Astrocyte of the spinal cord (primary cell): Measurements from ENCODE around the gene FZD7.

Experiments used
- DNase-seq: peaks from one replicate; pipeline ENCODE4 v3.0.0; 2011; ENCODE audit warnings: low read depth, low spot score
- H3K4me3 ChIP-seq: 2 replicates; pipeline ENCODE4 v1.5.1; 2011; ENCODE audit warnings: low read depth, mild to moderate bottlenecking, low read length, moderate library complexity
- CTCF ChIP-seq: IDR thresholded peaks from 2 replicates; pipeline ENCODE4 v1.5.1; 2012; ENCODE audit warnings: low read depth, mild to moderate bottlenecking, low read length, inconsistent platforms
- in situ Hi-C: cut with HindIII; loops from 2 replicates; pipeline ENCODE4 v1.10.0; 2017; ENCODE audit warnings: low sequenced_read_pairs

The FZD7 gene

GRCh38 chr2:201990069-201990468 is 43.6 kb upstream of the FZD7 start:
- in situ Hi-C loops: no loop called here
- H3K4me3 ChIP-seq: no peak overlapping the region
- TF ChIP-seq CTCF: no peak
- DNase-seq: no peak

GRCh38 chr2:201992960-201993359 is 40.7 kb upstream of the FZD7 start:
- in situ Hi-C loops: no loop called here
- no peak for TF ChIP-seq CTCF
- DNase-seq: no peak
- H3K4me3 ChIP-seq: no peak overlapping the region

- no peak overlapping the region for H3K4me3 ChIP-seq
- no peak for DNase-seq
- no peak for TF ChIP-seq CTCF
- in situ Hi-C loops: no loop called here
Observed at GRCh38 chr2:201994973-201995638, 38.5 kb upstream of the FZD7 start.

GRCh38 chr2:201996006-201996405 is 37.6 kb upstream of the FZD7 start:
- no peak for DNase-seq
- H3K4me3 ChIP-seq: no peak overlapping the region
- in situ Hi-C loops: no loop called here
- TF ChIP-seq CTCF: no peak

GRCh38 chr2:201996679-201997314 is 36.9 kb upstream of the FZD7 start:
- H3K4me3 ChIP-seq: no peak overlapping the region
- TF ChIP-seq CTCF: no peak
- in situ Hi-C loops: no loop called here
- DNase-seq: no peak

GRCh38 chr2:201999279-201999678 is 34.4 kb upstream of the FZD7 start:
- no peak overlapping the region for H3K4me3 ChIP-seq
- no peak for TF ChIP-seq CTCF
- no peak for DNase-seq
- in situ Hi-C loops: no loop called here
